ENCODE measurements around the gene LRRFIP2.

DNA sequence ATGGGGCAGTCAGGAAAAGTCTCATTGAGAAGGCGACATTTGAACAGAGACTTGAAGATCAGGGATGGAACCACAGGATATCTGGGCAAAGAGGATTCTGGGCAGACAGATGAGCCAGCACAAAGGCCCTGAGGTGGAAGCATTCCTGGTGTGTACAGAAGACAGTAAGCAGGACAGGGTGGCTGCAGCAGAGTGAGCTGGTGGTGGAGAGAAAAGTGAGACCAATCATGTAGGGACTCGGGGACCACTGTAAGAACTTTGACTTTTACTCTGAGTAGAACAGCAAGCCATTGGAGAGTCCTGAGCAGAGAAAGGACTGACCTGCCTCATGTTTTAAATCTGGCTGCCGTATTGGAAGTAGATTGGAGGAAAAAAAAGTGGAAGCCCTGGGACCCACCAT lies 29.9 kb upstream of the LRRFIP2 start:
- TF ChIP-seq CTCF (conservative IDR thresholded peaks at IDR 0.05; ENCODE audit: low read length) (no peak), EZH2phosphoT487 (IDR thresholded peaks at IDR 0.05; ENCODE audit: borderline replicate concordance) (no peak)

All from Loucy (cell line).